ENCODE data around the gene UBA52.
"Not testable (repeated sequence)": the region's sequence is repeated elsewhere in the genome, so short reads cannot be mapped to it uniquely, and the experiment has no call there.

The UBA52 gene

GRCh38 chr19:18557411-18558201, 14.1 kb upstream of the UBA52 start, which contains the start of gene KXD1:
KXD1 (plus strand) TSS chr19:18557870; CDS start chr19:18562057, 4,187 bp downstream.
- DNase-seq = peak; percentile 87

GRCh38 chr19:18558202-18558555, 13.5 kb upstream of the UBA52 start:
- DNase-seq = peak; percentile 25

GRCh38 chr19:18558604-18559003, 13.1 kb upstream of the UBA52 start:
- no peak for DNase-seq

- DNase-seq = no peak
Measured at GRCh38 chr19:18559685-18560084, 12.0 kb upstream of the UBA52 start.

- DNase-seq = no peak
Measured at GRCh38 chr19:18562086-18562485, 9.6 kb upstream of the UBA52 start.

GRCh38 chr19:18566953-18567352, 4.7 kb upstream of the UBA52 start:
- no peak for DNase-seq

- DNase-seq = no peak
Measured at GRCh38 chr19:18568367-18568766, 3.3 kb upstream of the UBA52 start.

- DNase-seq = no peak
Measured at GRCh38 chr19:18574691-18575291, 3.1 kb downstream of the UBA52 start.

- DNase-seq = no peak
Measured at GRCh38 chr19:18576383-18576782, 4.7 kb downstream of the UBA52 start.

GRCh38 chr19:18577365-18577914, 5.8 kb downstream of the UBA52 start:
- DNase-seq = no peak

GRCh38 chr19:18580311-18580710, 8.7 kb downstream of the UBA52 start:
- no peak for DNase-seq

- DNase-seq = no peak
Measured at GRCh38 chr19:18586306-18586705, 14.6 kb downstream of the UBA52 start.

- DNase-seq = no peak
Measured at GRCh38 chr19:18587561-18587960, 15.9 kb downstream of the UBA52 start.

GRCh38 chr19:18587962-18588610, 16.4 kb downstream of the UBA52 start:
- DNase-seq = no peak

GRCh38 chr19:18588611-18589379, 17.1 kb downstream of the UBA52 start, which contains the start of gene REX1BD:
REX1BD (plus strand) TSS chr19:18588798; CDS start chr19:18588802, 4 bp downstream.
- DNase-seq = peak; percentile 96

GRCh38 chr19:18589380-18590272, 18.0 kb downstream of the UBA52 start:
- peak; percentile 85 for DNase-seq

GRCh38 chr19:18590273-18591272, 18.9 kb downstream of the UBA52 start:
- DNase-seq = peak; percentile 93

GRCh38 chr19:18591735-18592385, 20.2 kb downstream of the UBA52 start:
- no peak for DNase-seq

- DNase-seq = not testable (repeated sequence)
Measured at GRCh38 chr19:18592732-18593131, 21.1 kb downstream of the UBA52 start.
